Breast epithelium (tissue), 4 donors: Measurements from ENCODE around the gene PRDM16. TPM values are rescaled to one million over a fixed set of nuclear protein-coding genes. Genes with fewer than 3 reads are reported as not detected.

Source experiments
- DNase-seq, 2 donors: peaks; one replicate each; pipeline ENCODE4 v3.0.0-alpha.2; 2019; ENCODE audit warnings: low spot score in 2 of 2
- H3K27ac ChIP-seq, 2 donors: fragments of 200-600 bp; sonication (generic) in 1 of 2; one replicate each; pipeline ENCODE4 v1.5.1; 2016 to 2019; ENCODE audit warnings: mild to moderate bottlenecking in 1 of 2
- H3K27me3 ChIP-seq, 2 donors: fragments of 200-600 bp; sonication (generic) in 1 of 2; one replicate each; pipeline versions ENCODE4 v1.5.1 to v1.6.0; 2017 to 2019; ENCODE audit warnings: control low read depth in 1 of 2, mild to moderate bottlenecking in 1 of 2
- H3K36me3 ChIP-seq: fragments of 200-600 bp; one replicate; pipeline ENCODE4 v1.5.1; 2019
- H3K4me1 ChIP-seq, 2 donors: fragments of 200-600 bp; sonication (generic); one replicate each; pipeline ENCODE4 v1.5.1; 2016 to 2019; ENCODE audit warnings: control low read depth in 1 of 2
- H3K4me3 ChIP-seq, 3 donors: fragments of 200-600 bp; sonication (generic); 1 replicate in 2 of 3; 2 replicates in 1 of 3; pipeline ENCODE4 v1.5.1; 2016 to 2019; ENCODE audit warnings: mild to moderate bottlenecking in 3 of 3, moderate library complexity in 2 of 3
- H3K9me3 ChIP-seq, 2 donors: fragments of 200-600 bp; sonication (generic) in 1 of 2; one replicate each; pipeline ENCODE4 v1.5.1; 2016 to 2019; ENCODE audit warnings: control low read depth in 1 of 2
- POLR2A ChIP-seq: fragments of 450-650 bp; IDR thresholded peaks from one replicate; pipeline ENCODE4 v1.6.1; 2016; ENCODE audit warnings: antibody characterized with exemption, mild to moderate bottlenecking, moderate library complexity
- POLR2AphosphoS5 ChIP-seq, 3 donors: sonication (generic); formaldehyde crosslinking; IDR thresholded peaks; one replicate each; pipeline ENCODE4 v1.6.1; 2017; ENCODE audit warnings: antibody characterized with exemption in 3 of 3
- intact Hi-C: fragments of 100-400 bp; cut with DNase I; formaldehyde crosslinking; loops from one replicate; pipeline ENCODE4 v1.15.1; 2023; ENCODE audit warnings: low total_unique reads
- total RNA-seq, 3 donors: library from RNA; depleted of rRNA; stranded (reverse); fragments of >200 nt; gene quantifications; one replicate each; pipeline ENCODE4 v1.1.0, GENCODE V29; 2016
- TF ChIP-seq, protein P1 (sequence below), 3 donors: fragments of 450-650 bp; IDR thresholded peaks; one replicate each; pipeline ENCODE4 v1.5.1; 2016 to 2017; ENCODE audit warnings: antibody characterized with exemption in 3 of 3, mild to moderate bottlenecking in 3 of 3, moderate library complexity in 3 of 3

Gene PRDM16
- total RNA-seq, 3 donors from 2014 or later = 0.48 to 3.8 (median 3.6) TPM

DNA sequence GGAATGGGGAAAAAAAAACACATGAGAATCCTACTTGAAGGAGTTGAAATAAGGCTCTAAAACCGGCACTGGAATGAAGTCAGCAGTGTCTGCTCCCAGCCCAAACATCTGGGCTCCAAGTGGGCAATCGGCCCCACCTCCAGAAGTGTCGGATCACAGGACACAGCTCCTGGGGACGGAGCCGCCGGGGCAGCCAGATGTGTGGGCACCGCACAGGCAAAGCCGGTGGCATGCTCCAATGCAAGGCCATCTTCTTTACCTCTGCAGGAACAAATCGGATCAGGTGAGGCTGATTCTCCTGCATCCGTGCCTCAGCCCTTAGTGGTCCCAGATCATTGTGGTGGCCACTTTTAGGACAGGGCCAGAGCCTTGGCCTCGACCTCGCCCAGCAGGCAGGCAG is 156.7 kb downstream of the PRDM16 start:
- TF ChIP-seq POLR2AphosphoS5 (IDR thresholded peaks at IDR 0.05) (no peak), POLR2A (no peak)
- TF ChIP-seq, protein P1, sequence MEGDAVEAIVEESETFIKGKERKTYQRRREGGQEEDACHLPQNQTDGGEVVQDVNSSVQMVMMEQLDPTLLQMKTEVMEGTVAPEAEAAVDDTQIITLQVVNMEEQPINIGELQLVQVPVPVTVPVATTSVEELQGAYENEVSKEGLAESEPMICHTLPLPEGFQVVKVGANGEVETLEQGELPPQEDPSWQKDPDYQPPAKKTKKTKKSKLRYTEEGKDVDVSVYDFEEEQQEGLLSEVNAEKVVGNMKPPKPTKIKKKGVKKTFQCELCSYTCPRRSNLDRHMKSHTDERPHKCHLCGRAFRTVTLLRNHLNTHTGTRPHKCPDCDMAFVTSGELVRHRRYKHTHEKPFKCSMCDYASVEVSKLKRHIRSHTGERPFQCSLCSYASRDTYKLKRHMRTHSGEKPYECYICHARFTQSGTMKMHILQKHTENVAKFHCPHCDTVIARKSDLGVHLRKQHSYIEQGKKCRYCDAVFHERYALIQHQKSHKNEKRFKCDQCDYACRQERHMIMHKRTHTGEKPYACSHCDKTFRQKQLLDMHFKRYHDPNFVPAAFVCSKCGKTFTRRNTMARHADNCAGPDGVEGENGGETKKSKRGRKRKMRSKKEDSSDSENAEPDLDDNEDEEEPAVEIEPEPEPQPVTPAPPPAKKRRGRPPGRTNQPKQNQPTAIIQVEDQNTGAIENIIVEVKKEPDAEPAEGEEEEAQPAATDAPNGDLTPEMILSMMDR (IDR thresholded peaks at IDR 0.05) = no peak
- H3K4me1 ChIP-seq = no peaks in the 10 kb centered on the region
- H3K4me3 ChIP-seq = no peak overlapping the region
- H3K36me3 ChIP-seq = no peaks in the 10 kb centered on the region
- DNase-seq = no peak
- H3K27me3 ChIP-seq = peaks cover 0 to 39% of the 10 kb centered on the region in 2 donors
- H3K9me3 ChIP-seq = no peaks in the 10 kb centered on the region
- no peak overlapping the region for H3K27ac ChIP-seq
- intact Hi-C loops = no loop called here

DNA sequence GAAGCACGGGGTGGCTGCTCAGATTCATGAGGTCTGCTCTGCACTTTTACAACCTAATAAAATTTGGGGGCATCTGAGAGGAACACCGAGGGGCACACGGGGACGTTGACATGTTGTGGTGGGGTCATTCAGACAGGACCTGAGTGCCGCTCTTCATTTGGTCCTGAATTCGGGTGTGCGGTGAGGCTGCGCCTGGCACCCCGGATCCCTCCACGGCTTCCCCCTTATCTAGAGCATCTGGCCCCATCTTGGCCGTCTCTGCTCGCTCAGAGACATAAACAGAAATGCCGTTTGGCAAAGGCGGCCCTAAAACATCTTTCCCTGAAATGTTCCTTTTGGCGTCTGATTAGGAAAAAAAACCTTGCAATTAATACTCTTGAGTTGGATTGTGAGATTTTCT is 157.2 kb downstream of the PRDM16 start:
- no peak for TF ChIP-seq POLR2AphosphoS5 (IDR thresholded peaks at IDR 0.05)
- TF ChIP-seq, protein P1 (IDR thresholded peaks at IDR 0.05) = no peak
- no peak for TF ChIP-seq POLR2A
- H3K27me3 ChIP-seq = peaks cover 0 to 39% of the 10 kb centered on the region in 2 donors
- intact Hi-C loops = no loop called here
- H3K4me3 ChIP-seq = no peak overlapping the region
- no peaks in the 10 kb centered on the region for H3K36me3 ChIP-seq
- H3K4me1 ChIP-seq = no peaks in the 10 kb centered on the region
- H3K27ac ChIP-seq = no peak overlapping the region
- H3K9me3 ChIP-seq = no peaks in the 10 kb centered on the region
- DNase-seq = no peak

DNA sequence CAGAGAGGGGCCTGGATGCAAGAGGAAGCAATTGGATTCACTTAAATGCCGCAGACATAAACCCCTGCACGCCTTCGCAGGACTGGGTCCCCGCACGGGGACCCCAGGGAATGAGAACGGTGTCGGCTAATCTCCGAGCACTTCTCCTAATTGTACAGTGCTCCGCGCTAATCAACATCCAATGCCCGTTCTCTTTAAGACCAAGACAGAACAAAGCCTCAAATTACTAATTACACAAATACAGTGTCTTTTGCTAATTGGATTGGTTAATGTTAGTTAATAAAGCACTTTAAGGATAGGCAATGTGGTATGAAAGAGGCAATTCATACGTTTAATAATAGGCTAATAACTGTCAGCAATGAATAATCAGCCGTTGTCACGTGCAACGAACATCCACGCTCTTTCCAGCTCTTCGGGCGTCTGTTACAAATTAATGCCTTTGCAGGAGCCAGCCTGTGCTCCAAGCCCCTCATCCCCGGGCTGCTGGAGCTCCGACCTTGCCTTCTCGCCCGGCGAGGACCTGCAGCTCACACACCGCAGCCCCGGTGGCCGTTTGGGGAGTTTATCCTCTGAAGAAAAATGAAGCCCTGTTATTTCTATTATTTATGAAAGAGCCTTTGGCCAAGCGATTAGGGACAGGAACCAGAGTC is 157.8 kb downstream of the PRDM16 start:
- intact Hi-C loops = no loop called here
- H3K27me3 ChIP-seq = peaks cover 0 to 39% of the 10 kb centered on the region in 2 donors

DNA sequence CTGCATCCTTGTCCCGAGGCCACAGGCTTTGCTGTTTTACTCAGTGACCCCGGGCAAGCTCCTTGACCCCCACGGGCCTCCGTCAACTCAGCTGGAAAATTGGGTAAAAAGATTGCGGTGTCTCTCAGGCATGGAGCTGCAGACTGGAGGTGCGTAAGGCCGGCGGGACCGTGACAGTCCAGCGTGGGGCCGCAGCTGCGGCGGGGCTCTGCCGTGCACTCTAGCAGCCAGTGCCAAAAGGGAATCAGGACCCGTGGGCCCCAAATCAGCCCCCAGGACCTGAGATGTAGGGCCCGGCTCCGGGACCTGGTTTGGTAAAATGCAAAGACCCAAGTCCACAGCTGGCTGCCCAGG is 158.3 kb downstream of the PRDM16 start:
- TF ChIP-seq, protein P1 (IDR thresholded peaks at IDR 0.05) = no peak
- TF ChIP-seq POLR2AphosphoS5 (IDR thresholded peaks at IDR 0.05) = no peak
- no peak for TF ChIP-seq POLR2A
- intact Hi-C loops = no loop called here
- H3K27ac ChIP-seq = no peak overlapping the region
- peaks cover 0 to 34% of the 10 kb centered on the region in 2 donors for H3K27me3 ChIP-seq
- H3K9me3 ChIP-seq = no peaks in the 10 kb centered on the region
- no peak overlapping the region for H3K4me3 ChIP-seq
- no peaks in the 10 kb centered on the region for H3K36me3 ChIP-seq
- no peak for DNase-seq
- no peaks in the 10 kb centered on the region for H3K4me1 ChIP-seq

More for the DNA sequence above, 157.8 kb downstream of the PRDM16 start:
- Histone ChIP-seq H3K4me1 (no peaks in the 10 kb centered on the region), H3K9me3 (no peaks in the 10 kb centered on the region), H3K36me3 (no peaks in the 10 kb centered on the region), H3K27ac (no peak overlapping the region), H3K4me3 (no peak overlapping the region)
- no peak for DNase-seq
- TF ChIP-seq, protein P1 (IDR thresholded peaks at IDR 0.05) = no peak
- TF ChIP-seq POLR2AphosphoS5 (IDR thresholded peaks at IDR 0.05) (no peak), POLR2A (no peak)

DNA sequence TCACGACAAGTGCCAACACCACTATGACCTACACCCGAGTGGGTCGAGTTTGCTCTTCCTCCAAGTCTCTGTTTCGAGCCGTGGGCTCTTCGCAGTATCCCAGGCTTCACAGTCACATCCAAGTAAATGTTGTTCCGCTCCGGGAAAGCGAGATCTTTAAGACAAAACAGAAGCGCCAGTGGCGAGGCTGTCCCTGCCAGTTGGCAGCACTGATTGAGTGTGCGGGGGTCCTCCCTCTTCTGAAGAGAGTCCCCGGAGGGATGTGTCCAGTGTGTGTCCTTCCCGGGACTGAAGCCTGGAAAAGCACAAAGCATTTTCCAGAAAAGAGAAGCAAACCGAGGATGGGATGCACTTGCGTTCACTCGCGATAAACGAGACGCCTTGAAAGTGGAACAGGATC is 158.9 kb downstream of the PRDM16 start:
- TF ChIP-seq, protein P1 (IDR thresholded peaks at IDR 0.05) = no peak
- TF ChIP-seq POLR2A = no peak
- no peak for TF ChIP-seq POLR2AphosphoS5 (IDR thresholded peaks at IDR 0.05)
- intact Hi-C loops = no loop called here
- H3K4me1 ChIP-seq = no peaks in the 10 kb centered on the region
- H3K9me3 ChIP-seq = no peaks in the 10 kb centered on the region
- H3K27me3 ChIP-seq = peaks cover 0 to 32% of the 10 kb centered on the region in 2 donors
- no peaks in the 10 kb centered on the region for H3K36me3 ChIP-seq
- H3K4me3 ChIP-seq = no peak overlapping the region
- H3K27ac ChIP-seq = no peak overlapping the region
- no peak for DNase-seq
